WI38 (cell line): Measurements from ENCODE around the gene HAPLN1.

Experiments used
- H3K4me3 ChIP-seq: 2 replicates; pipeline ENCODE4 v1.5.1; 2011; ENCODE audit warnings: low read depth, mild to moderate bottlenecking, control low read depth, low read length
- TF ChIP-seq, protein P1 (sequence below): IDR thresholded peaks from 2 replicates; pipeline ENCODE4 v1.5.1; 2012; ENCODE audit warnings: low read depth, mild to moderate bottlenecking, control low read depth, low read length

Gene HAPLN1

DNA sequence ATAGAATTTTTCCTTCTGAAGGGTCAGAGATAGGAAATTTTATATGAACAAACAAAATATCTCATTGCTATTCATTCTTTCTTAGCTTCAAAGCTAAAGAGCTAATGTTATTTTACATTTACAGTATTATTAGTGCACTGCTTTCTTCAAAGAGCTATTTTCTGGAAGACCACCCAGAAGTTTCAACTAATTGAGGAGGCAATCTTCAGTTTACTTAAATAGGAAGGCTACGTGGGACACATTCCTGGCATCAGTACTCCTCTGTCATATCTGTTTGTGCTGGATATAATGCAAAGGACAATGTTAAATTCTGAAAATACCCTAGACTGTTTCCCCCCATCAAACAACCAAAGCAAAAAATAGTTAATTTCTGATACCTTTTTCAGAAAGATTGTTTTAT is 30.8 kb downstream of the HAPLN1 start:
- H3K4me3 ChIP-seq: no peak overlapping the region
- TF ChIP-seq, protein P1, sequence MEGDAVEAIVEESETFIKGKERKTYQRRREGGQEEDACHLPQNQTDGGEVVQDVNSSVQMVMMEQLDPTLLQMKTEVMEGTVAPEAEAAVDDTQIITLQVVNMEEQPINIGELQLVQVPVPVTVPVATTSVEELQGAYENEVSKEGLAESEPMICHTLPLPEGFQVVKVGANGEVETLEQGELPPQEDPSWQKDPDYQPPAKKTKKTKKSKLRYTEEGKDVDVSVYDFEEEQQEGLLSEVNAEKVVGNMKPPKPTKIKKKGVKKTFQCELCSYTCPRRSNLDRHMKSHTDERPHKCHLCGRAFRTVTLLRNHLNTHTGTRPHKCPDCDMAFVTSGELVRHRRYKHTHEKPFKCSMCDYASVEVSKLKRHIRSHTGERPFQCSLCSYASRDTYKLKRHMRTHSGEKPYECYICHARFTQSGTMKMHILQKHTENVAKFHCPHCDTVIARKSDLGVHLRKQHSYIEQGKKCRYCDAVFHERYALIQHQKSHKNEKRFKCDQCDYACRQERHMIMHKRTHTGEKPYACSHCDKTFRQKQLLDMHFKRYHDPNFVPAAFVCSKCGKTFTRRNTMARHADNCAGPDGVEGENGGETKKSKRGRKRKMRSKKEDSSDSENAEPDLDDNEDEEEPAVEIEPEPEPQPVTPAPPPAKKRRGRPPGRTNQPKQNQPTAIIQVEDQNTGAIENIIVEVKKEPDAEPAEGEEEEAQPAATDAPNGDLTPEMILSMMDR: no peak

- TF ChIP-seq, protein P1: no peak
These were observed 32.4 kb downstream of the HAPLN1 start for GRCh38 chr5:83688281-83688680.

GRCh38 chr5:83687124-83687619 is 33.5 kb downstream of the HAPLN1 start:
- TF ChIP-seq, protein P1: no peak
- H3K4me3 ChIP-seq: no peak overlapping the region

More at GRCh38 chr5:83688281-83688680, 32.4 kb downstream of the HAPLN1 start:
- H3K4me3 ChIP-seq: no peak overlapping the region

DNA sequence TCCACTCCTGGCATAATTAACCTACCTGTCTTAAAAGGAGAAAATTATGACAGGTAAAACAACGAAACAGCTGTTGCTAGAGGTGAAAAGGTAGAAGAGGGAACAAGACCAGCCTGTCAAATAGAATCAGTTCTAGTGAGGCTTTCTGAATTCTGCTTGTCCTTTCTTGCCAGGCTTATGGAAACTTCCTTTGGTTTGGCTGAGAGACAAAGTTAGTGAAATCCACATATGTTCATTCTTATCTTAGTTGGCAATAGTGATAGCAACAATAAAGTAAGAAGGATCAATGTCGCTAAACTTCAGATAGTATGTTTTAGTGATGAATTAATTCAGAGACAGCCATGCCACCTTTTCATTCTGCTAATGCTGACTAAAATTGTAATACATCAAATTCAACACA is 34.4 kb downstream of the HAPLN1 start:
- H3K4me3 ChIP-seq: no peak overlapping the region
- TF ChIP-seq, protein P1: no peak

- no peak overlapping the region for H3K4me3 ChIP-seq
- TF ChIP-seq, protein P1: no peak
These were observed 36.8 kb downstream of the HAPLN1 start for GRCh38 chr5:83683836-83684235.

DNA sequence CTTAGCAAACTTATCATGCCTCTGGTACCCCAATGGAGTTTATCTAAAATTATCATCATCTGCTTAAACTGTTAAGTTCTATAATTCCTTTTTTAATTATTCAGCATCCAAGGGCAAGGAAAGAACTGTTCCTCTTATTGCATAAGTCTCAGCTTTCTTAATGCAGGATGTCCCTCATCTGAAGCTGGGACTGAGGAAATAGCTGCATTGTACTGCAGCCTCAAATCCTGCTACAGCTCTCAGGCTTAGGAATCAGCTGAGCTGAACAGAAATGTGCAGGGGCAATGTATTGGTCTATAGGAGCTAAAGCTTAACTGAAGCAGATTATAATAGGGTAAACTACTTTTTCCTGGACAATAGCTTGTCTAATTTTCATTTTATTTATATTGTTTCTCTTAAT is 48.0 kb downstream of the HAPLN1 start:
- H3K4me3 ChIP-seq: no peak overlapping the region
- TF ChIP-seq, protein P1: no peak

DNA sequence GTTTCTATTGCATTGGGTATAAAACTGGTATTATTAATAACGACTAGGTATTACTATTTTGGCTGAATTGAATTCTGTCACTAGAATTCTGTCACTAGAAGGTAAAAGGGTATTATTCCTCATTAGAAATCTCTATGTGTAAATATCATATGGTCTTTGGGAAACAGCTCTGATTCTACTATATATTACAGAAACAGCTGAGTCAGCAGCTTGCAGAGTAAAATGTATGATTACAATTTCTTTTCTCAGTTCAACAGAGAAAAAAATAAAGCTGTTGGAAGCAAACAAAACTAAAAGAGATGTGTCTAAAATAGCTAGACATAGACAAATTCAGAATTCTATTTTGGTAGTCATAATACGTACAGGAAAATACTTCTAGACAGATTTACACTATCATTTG is 48.5 kb downstream of the HAPLN1 start:
- TF ChIP-seq, protein P1: no peak
- no peak overlapping the region for H3K4me3 ChIP-seq
